C4-2B (cell line): ENCODE measurements around the gene STEAP4.
"Not testable (repeated sequence)": the region's sequence is repeated elsewhere in the genome, so short reads cannot be mapped to it uniquely, and the experiment has no call there.

Experiments used
- ZFX ChIP-seq: fragments of 450-650 bp; IDR thresholded peaks from 2 replicates; pipeline ENCODE4 v1.6.1; 2017
- TF ChIP-seq, protein P1 (sequence below): fragments of 450-650 bp; conservative IDR thresholded peaks from 2 replicates; pipeline ENCODE4 v1.5.1; 2017; ENCODE audit warnings: mild to moderate bottlenecking

GRCh38 chr7:88258296-88258695, 48.4 kb downstream of the STEAP4 start:
- TF ChIP-seq, protein P1, sequence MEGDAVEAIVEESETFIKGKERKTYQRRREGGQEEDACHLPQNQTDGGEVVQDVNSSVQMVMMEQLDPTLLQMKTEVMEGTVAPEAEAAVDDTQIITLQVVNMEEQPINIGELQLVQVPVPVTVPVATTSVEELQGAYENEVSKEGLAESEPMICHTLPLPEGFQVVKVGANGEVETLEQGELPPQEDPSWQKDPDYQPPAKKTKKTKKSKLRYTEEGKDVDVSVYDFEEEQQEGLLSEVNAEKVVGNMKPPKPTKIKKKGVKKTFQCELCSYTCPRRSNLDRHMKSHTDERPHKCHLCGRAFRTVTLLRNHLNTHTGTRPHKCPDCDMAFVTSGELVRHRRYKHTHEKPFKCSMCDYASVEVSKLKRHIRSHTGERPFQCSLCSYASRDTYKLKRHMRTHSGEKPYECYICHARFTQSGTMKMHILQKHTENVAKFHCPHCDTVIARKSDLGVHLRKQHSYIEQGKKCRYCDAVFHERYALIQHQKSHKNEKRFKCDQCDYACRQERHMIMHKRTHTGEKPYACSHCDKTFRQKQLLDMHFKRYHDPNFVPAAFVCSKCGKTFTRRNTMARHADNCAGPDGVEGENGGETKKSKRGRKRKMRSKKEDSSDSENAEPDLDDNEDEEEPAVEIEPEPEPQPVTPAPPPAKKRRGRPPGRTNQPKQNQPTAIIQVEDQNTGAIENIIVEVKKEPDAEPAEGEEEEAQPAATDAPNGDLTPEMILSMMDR: not testable (repeated sequence)
- not testable (repeated sequence) for TF ChIP-seq ZFX
